A549 (cell line): Measurements from ENCODE around the gene IPO5. TPM values are rescaled to one million over a fixed set of nuclear protein-coding genes. Genes with fewer than 3 reads are reported as not detected.

Experiments
- BCL3 ChIP-seq: fragments of >200 bp; sonication (Bioruptor Twin); formaldehyde crosslinking; IDR thresholded peaks from 3 replicates; pipeline ENCODE4 v1.6.1; 2016
- CBX2 ChIP-seq: fragments of 200-600 bp; sonication (generic); IDR thresholded peaks from 2 replicates; pipeline ENCODE4 v1.6.1; 2016; ENCODE audit warnings: low read depth, mild to moderate bottlenecking, borderline replicate concordance
- CEBPB ChIP-seq, 2 experiments: fragments of >200 bp in 1 of 2; sonication (Bioruptor Twin) in 1 of 2; formaldehyde crosslinking in 1 of 2; IDR thresholded peaks; 2 replicates each; pipeline ENCODE4 v1.6.1; 2012 to 2016
- CHD2 ChIP-seq: fragments of 150-350 bp; IDR thresholded peaks from 2 replicates; pipeline ENCODE4 v1.6.1; 2014; ENCODE audit warnings: low read length; ENCODE audit not compliant: partially characterized antibody
- CHD4 ChIP-seq: fragments of 200-600 bp; sonication (generic); IDR thresholded peaks from 2 replicates; pipeline ENCODE4 v1.6.1; 2016; ENCODE audit warnings: antibody characterized with exemption, mild to moderate bottlenecking, borderline replicate concordance
- E2F6 ChIP-seq: IDR thresholded peaks from 2 replicates; pipeline ENCODE4 v1.6.1; 2012; ENCODE audit warnings: low read depth, borderline replicate concordance
- EHMT2 ChIP-seq: fragments of 200-600 bp; sonication (generic); IDR thresholded peaks from 2 replicates; pipeline ENCODE4 v1.6.1; 2016; ENCODE audit warnings: antibody characterized with exemption, low read depth, mild to moderate bottlenecking, moderate library complexity
- ESRRA ChIP-seq: fragments of 150-350 bp; IDR thresholded peaks from 2 replicates; pipeline ENCODE4 v1.6.1; 2014; ENCODE audit warnings: mild to moderate bottlenecking, low read length, borderline replicate concordance
- HDAC2 ChIP-seq: fragments of 200-600 bp; sonication (generic); IDR thresholded peaks from 2 replicates; pipeline ENCODE4 v1.6.1; 2016
- HES2 ChIP-seq: fragments of >200 bp; sonication (Bioruptor Twin); formaldehyde crosslinking; IDR thresholded peaks from 2 replicates; pipeline ENCODE4 v1.6.1; 2016
- HEYL ChIP-seq: fragments of 250-450 bp; sonication (Bioruptor Pico); IDR thresholded peaks from 2 replicates; pipeline ENCODE4 v1.8.0; 2021; ENCODE audit warnings: mild to moderate bottlenecking, moderate library complexity
- HMGXB4 ChIP-seq: fragments of 250-450 bp; sonication (Bioruptor Pico); IDR thresholded peaks from 2 replicates; pipeline ENCODE4 v1.5.0; 2021; ENCODE audit warnings: mild to moderate bottlenecking, moderate library complexity, borderline replicate concordance
- HOXB5 ChIP-seq: fragments of 250-450 bp; sonication (Bioruptor Pico); IDR thresholded peaks from 2 replicates; pipeline ENCODE4 v1.5.0; 2020; ENCODE audit warnings: mild to moderate bottlenecking, moderate library complexity
- JUN ChIP-seq, 2 experiments: fragments of >200 bp; sonication (Bioruptor Twin); formaldehyde crosslinking; IDR thresholded peaks; 2 replicates in 1 of 2; 3 replicates in 1 of 2; pipeline ENCODE4 v1.6.1; 2016 to 2017
- JUNB ChIP-seq: fragments of >200 bp; sonication (Bioruptor Twin); formaldehyde crosslinking; IDR thresholded peaks from 2 replicates; pipeline ENCODE4 v1.6.1; 2016
- KDM1A ChIP-seq: fragments of 200-600 bp; sonication (generic); IDR thresholded peaks from 2 replicates; pipeline ENCODE4 v1.6.1; 2016; ENCODE audit warnings: low read depth, mild to moderate bottlenecking
- MAFK ChIP-seq: fragments of 450-650 bp; IDR thresholded peaks from 2 replicates; pipeline ENCODE4 v1.6.1; 2014; ENCODE audit not compliant: partially characterized antibody
- MYC ChIP-seq: IDR thresholded peaks from 2 replicates; pipeline ENCODE4 v1.6.1; 2012; ENCODE audit warnings: mild to moderate bottlenecking, inconsistent platforms, low read length, improper control_type of control experiment, borderline replicate concordance
- NFE2L2 ChIP-seq: fragments of 150-350 bp; conservative IDR thresholded peaks from 2 replicates; pipeline ENCODE4 v1.6.1; 2014; ENCODE audit warnings: low read length
- NPAS2 ChIP-seq: fragments of 250-450 bp; sonication (Bioruptor Pico); IDR thresholded peaks from 2 replicates; pipeline ENCODE4 v1.8.0; 2022; ENCODE audit warnings: mild to moderate bottlenecking, moderate library complexity, borderline replicate concordance
- NR3C1 ChIP-seq: fragments of >200 bp; sonication (Bioruptor Twin); formaldehyde crosslinking; IDR thresholded peaks from 3 replicates; pipeline ENCODE4 v1.6.1; 2017
- PHF8 ChIP-seq: fragments of 200-600 bp; sonication (generic); IDR thresholded peaks from 2 replicates; pipeline ENCODE4 v1.6.1; 2016; ENCODE audit warnings: low read depth, mild to moderate bottlenecking, antibody characterized with exemption, moderate library complexity, borderline replicate concordance
- POLR2A ChIP-seq: IDR thresholded peaks from 2 replicates; pipeline ENCODE4 v1.6.1; 2012; ENCODE audit warnings: mild to moderate bottlenecking, low read length
- POLR2AphosphoS2 ChIP-seq: conservative IDR thresholded peaks from 2 replicates; pipeline ENCODE4 v1.6.1; 2012; ENCODE audit warnings: low read length, improper control_type of control experiment, inconsistent platforms
- RAD21 ChIP-seq, 2 experiments: fragments of >200 bp in 1 of 2; sonication (Bioruptor Twin) in 1 of 2; formaldehyde crosslinking in 1 of 2; IDR thresholded peaks in 1 of 2; conservative IDR thresholded peaks in 1 of 2; 2 replicates in 1 of 2; 3 replicates in 1 of 2; pipeline ENCODE4 v1.6.1; 2012 to 2018; ENCODE audit warnings: inconsistent platforms in 1 of 2
- RARB ChIP-seq: fragments of 250-450 bp; sonication (Bioruptor Pico); IDR thresholded peaks from 2 replicates; pipeline ENCODE4 v1.8.0; 2021; ENCODE audit warnings: mild to moderate bottlenecking, moderate library complexity
- REST ChIP-seq: fragments of 200-600 bp; sonication (generic); IDR thresholded peaks from 2 replicates; pipeline ENCODE4 v1.6.1; 2016; ENCODE audit warnings: antibody characterized with exemption, mild to moderate bottlenecking, moderate library complexity
- RFX5 ChIP-seq: fragments of 450-650 bp; IDR thresholded peaks from 2 replicates; pipeline ENCODE4 v1.7.1; 2014; ENCODE audit warnings: antibody characterized with exemption, mild to moderate bottlenecking, moderate library complexity
- RNF2 ChIP-seq: fragments of 200-600 bp; sonication (generic); IDR thresholded peaks from 2 replicates; pipeline ENCODE4 v1.6.1; 2016; ENCODE audit warnings: low read depth, mild to moderate bottlenecking, antibody characterized with exemption, moderate library complexity, borderline replicate concordance
- SMC3 ChIP-seq: fragments of >200 bp; sonication (Bioruptor Twin); formaldehyde crosslinking; IDR thresholded peaks from 3 replicates; pipeline ENCODE4 v1.6.1; 2018; ENCODE audit warnings: inconsistent platforms
- TP53 ChIP-seq: fragments of 250-450 bp; sonication (Bioruptor Pico); IDR thresholded peaks from 2 replicates; pipeline ENCODE4 v1.5.0; 2021; ENCODE audit warnings: mild to moderate bottlenecking, moderate library complexity
- USF2 ChIP-seq: fragments of 450-650 bp; IDR thresholded peaks from 2 replicates; pipeline ENCODE4 v1.6.1; 2014; ENCODE audit warnings: antibody characterized with exemption
- ZNF302 ChIP-seq: fragments of 250-450 bp; sonication (Bioruptor Pico); IDR thresholded peaks from 2 replicates; pipeline ENCODE4 v1.9.0; 2021; ENCODE audit warnings: inconsistent platforms, mild to moderate bottlenecking, moderate library complexity
- ZSCAN20 ChIP-seq: fragments of 250-450 bp; sonication (Bioruptor Pico); IDR thresholded peaks from 2 replicates; pipeline ENCODE4 v1.8.0; 2022; ENCODE audit warnings: mild to moderate bottlenecking, moderate library complexity
- polyA plus RNA-seq, 4 experiments: library from polyadenylated mRNA; depleted of rRNA in 3 of 4; stranded (reverse); fragments of >200 nt; fragmentation: RNase III in 1 of 4; extraction: RNeasy Plus Mini Kit Qiagen cat#74134 plus additional on column Dnase treatment in 1 of 4; gene quantifications; 2 replicates in 3 of 4; 3 replicates in 1 of 4; pipeline ENCODE4 v1.2.3, GENCODE V29; 2011 to 2017

IPO5 gene
- polyA plus RNA-seq, 2 of the 4 experiments (the other 2 are of a cell fraction), result 98.4 to 166 TPM

- TF ChIP-seq HMGXB4 (CRISPR knock-in tag) (no peak), POLR2A (no peak), NPAS2 (CRISPR knock-in tag) (no peak), RNF2 (no peak), POLR2AphosphoS2 (no peak), BCL3 (no peak), RARB (CRISPR knock-in tag) (no peak), NFE2L2 (no peak), KDM1A (no peak), USF2 (no peak), CBX2 (no peak), REST (no peak), HEYL (no peak), EHMT2 (no peak), TP53 (no peak), CHD4 (no peak), CHD2 (no peak), ZSCAN20 (CRISPR knock-in tag) (no peak), JUN (IDR thresholded peaks at IDR 0.05) (peak in 1 of 2 experiments; percentile 48; a peak in 1 of 5 replicates), CEBPB (IDR thresholded peaks at IDR 0.05) (peak; percentile 80 to 87), HES2 (peak; percentile 59; the same call in 1 of the 2 replicates), RAD21 (conservative IDR thresholded peaks at IDR 0.05 in 1 of 2, IDR thresholded peaks at IDR 0.05 in 1 of 2) (no peak), MYC (no peak), HDAC2 (no peak), JUNB (peak; percentile 52), SMC3 (no peak), PHF8 (no peak), ZNF302 (CRISPR knock-in tag) (no peak), NR3C1 (no peak), E2F6 (no peak), RFX5 (no peak), MAFK (no peak), ESRRA (no peak), HOXB5 (CRISPR knock-in tag) (no peak)
Observed at GRCh38 chr13:97946951-97947588, 6.4 kb upstream of the IPO5 start (continued).
